Stimulated activated naive CD8-positive, alpha-beta T cell treated with anti-CD3 and anti-CD28 coated beads, Interleukin-15, Interleukin-2, amounts not matched to agents 100 U/mL and 50 U/mL, for 24 hours (primary cell): ENCODE measurements around the gene KDM2B.
"Not testable (repeated sequence)": the region's sequence is repeated elsewhere in the genome, so short reads cannot be mapped to it uniquely, and the experiment has no call there.

Experiments
- ATAC-seq: fragments of 150-1000 bp; cut with Tn5 transposase; one replicate; pipeline ENCODE4 v1.10.0; 2021
- DNase-seq: peaks from one replicate; pipeline ENCODE4 v3.0.0; 2021

Gene KDM2B

DNA sequence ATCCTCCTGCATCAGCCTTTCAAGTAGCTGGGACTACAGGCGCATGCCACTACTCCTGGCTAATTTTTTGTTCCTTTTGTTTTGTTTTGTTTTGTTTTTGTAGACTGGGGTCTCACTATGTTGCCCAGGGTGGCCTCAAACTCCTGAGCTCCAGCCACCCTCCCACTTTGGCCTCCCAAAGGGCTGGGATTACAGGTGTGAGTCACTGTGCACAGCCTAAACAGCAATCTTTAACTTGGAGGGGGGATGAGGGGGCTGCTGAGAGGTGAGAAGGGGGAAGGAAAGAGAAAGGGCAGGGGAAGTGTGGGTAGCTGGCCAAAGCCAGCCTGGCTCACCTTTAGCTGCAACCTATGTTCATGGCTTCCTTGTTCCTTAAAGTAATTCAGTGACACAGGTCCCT, 77.4 kb downstream of the KDM2B start:
- no peak for DNase-seq
- no peak for ATAC-seq

DNA sequence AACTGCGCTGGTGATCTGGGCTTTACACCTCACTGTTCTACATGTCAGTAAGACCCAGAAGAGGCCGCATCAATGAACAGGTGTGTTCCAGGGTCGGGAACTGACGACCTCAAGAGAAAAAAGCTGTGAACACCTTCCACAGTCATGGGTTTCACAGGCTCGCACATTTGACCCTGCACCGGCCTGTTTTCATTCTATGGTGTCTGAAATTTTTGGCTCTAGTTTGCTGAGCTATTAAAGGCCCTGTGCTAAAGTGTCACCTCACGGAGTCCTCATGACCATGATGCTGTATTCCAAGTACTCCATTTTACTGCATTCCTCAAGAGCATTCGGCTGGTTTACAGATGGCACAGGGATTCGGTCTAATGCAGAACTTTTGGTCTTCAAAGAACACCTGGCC, 78.9 kb downstream of the KDM2B start:
- ATAC-seq: no peak
- DNase-seq: no peak

DNA sequence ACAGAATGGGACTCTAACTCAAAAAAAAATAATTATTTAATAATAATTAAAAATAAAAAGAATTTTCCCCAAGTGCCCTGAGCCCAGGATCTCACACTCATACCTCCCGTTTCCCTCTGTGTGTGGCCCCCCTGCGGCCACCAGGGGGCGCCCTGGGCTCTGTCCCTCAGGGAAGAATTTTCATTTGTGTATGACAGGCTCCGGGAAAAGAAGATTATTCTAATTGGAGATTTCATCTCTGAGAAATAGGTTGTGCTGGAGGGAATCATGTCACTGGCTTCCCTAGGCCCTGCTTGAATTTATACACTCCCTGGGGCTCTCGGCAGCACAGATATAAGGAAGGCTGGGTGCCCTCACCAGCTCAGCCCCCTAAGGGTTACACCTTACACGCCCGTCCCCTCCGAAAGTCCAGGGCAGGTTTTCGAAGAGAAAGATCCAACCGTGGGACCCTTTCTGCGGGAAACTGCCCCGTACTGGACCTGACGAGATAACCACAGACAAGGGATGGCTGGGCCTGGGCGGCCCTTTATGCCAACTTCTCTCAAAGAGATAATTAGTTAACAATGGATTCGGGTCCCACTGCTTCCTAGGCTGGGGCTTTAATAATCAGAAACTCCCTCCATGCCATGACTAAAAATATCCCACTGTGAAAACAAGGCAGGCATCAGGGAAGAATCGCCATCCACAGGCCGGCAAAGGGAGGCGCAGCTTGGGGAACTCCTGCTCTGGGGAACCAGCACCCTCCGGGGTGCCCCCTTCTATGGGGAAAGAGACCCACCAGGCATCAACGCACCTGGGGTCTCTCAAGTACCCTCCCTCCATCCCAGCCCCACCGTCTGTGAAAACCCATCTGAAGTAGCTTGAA, 80.7 kb downstream of the KDM2B start:
- ATAC-seq: peak; percentile 72
- DNase-seq: peak; percentile 82

DNA sequence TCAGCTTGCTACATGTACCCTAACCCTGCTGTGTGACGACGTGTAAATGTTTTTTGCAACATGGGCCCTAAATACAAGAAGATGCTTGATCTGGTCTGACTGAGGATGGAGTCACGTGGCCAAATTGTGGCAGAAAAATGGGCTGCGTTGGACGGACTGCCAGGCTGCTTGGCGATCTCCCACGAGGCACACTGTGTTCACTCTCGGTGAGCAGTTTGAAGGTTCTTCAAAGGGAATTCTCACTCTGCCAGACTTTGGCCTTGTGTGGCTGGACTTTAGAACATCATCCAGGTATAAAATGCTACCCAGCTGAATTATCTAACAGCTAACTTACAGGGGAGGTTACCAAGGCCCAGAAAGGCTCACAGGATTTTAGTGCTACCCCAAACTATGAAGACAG, 85.1 kb downstream of the KDM2B start:
- ATAC-seq (no peak), DNase-seq (no peak)

DNA sequence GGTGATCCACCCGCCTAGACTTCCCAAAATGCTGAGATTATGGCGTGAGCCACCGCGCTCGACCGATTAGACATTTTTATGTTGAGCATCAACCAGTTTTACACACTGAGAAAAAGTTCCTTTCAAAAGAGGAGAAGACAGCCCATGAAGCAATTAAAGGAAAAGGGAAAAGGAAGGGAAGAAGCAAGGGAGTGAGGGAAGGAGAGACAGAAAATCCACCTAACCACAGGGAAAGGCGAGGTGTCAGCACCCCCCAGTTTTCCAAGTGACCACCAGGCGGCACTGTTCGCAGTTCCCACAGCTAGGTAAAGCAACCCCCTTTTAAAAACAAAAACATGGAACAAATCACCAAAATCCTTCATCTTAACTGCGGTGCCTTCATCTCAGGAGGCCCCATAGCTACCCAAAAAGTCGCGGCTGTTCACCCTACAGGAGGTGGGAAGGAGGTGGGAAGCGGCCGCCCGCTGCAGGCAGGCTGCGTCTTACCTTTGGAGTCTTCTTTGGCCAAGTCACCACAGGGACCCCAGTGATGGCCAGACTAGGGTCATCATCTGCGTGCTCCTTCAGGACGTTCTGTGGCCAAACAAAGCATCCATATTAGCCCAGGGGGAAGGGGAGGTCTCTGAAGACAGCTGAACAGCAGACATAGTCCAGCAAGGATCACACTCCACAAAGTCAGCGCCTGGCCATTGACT, 86.6 kb downstream of the KDM2B start:
- ATAC-seq (peak; percentile 46), DNase-seq (peak; percentile 74)

DNA sequence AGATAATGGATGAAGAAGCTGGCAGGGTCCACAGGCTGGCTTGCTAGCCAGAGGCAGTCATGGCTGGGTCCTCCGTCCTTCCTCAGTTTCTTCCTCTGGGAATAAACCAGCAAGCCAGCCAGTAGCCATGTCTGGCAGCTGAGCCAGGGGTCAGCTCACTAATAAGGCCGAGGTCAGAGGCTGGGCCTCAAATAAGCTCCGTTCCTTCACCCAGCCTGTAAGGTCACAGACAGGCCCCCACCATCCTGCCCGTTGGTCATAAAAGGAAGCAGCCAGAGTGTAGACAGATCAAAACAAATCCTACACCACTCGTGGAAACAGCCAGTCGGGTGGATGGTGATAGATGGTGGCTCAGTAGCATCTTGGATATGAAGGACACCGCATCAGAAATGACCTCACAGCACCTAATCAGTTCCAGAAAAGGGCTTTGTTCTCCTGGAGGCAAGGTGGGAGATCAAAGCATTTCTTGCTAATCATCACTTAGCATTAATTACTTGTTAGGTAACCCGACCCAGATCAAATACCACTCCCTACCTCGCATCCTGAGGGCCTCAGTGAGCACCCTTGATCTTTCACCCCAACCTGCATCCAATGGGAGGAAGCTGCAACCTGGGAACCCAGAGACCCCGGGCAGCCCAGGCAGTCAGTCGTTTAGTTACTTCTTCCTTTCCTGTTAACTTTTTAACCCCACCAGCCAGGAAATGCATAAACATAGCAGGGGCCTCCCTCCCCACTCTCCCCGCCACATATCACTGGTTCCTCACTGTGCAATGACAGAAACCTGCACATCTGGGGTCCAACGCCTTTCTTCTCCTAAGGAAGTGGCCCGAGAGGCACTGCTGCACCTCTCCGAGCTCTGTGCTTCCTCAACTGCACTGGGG, 90.2 kb downstream of the KDM2B start:
- ATAC-seq: no peak
- no peak for DNase-seq

DNA sequence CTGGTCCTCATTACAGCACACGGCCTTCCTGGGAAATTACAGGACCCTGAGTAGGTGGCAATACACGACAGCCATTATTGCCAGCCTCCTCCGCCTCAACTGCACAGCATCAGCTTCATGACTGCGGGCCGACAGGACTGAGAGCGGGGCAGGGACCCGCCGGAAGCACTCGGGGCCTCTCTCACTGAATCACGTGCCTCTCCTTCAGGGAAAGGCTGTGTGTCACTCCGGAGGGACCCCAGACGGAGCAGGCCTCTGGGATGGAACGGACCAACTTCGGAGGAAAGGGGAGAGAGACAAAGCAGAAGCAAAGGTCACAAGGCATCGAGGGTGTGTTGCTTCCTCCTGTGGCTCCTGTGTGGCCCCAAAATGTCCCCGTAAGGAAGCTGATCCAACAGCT, 90.9 kb downstream of the KDM2B start:
- ATAC-seq: no peak
- DNase-seq: no peak

DNA sequence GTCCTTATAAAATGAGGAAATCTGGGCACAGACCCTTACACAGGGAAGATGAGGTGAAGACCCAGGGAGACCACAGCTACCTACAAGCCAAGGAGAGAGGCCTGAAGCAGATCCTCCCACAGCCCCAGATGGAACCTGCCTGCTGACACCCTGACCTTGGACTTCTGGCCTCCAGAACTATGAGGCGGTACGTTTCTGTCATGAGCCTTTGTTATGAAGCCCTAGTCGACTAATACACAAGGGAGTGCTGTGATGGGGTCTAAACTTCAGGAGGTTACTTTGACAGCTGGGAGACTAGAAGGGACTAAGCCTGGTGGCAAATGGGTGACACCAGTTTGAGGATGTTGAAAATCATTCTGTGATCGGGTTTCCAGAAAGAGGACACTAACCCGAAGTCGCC, 95.9 kb downstream of the KDM2B start:
- DNase-seq: no peak
- no peak for ATAC-seq

DNA sequence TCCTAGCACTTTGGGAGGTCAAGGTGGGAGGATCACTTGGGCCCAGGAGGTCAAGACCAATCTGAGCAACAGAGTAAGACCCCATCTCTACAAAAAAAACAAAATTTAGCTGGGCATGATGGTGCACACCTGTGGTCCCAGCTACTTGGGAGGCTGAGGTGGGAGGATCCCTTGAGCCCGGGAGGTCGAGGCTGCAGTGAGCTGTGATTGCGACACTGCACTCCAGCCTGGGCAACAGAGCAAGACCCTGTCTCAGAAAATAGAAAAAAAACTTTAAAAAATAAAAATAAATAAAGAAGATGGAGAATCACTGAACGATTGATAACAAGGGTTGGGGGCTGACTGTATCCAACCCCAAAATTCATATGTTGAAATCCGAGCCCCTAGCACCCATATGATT, 96.3 kb downstream of the KDM2B start:
- DNase-seq: not testable (repeated sequence)

DNA sequence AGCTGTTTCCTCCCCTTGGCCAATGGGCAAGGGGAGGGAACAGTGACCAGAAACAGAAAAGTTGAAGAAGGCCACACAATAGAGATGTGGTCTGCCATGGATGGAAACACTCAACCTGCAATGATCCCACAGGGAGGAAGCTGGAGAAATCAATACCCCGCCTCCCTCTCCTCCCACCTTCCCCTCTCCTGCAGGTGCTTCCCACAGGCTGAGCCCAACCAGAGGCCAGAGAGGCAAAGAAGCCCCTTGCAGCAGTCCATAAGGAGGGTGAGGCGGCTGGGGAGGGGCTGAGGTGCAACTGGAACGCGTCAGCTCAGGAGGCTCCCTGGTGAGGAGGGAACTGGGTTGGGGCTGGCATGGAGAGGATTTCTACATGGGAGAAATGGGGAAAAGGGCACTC, 96.9 kb downstream of the KDM2B start:
- DNase-seq (no peak), ATAC-seq (no peak)

More for the DNA sequence above, 96.3 kb downstream of the KDM2B start:
- not testable (repeated sequence) for ATAC-seq

DNA sequence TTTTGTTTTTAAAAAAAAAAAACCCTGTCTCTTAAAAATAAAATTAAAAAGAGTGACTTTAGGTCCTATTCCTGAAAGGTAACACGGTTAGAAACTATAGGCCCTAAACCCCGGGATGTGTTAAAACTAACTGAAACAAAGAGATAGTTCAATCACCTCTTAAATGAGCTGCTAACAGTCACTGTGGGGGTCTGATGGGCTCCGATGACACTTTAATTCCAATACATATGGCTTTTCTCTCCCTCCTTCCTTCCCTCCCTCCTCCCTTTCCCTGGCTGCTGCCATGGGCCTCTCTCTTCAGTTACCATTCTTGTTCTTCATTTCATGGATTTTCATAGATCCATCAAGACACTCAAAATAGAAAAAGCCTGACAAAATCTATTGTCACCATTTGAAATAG, 104.3 kb downstream of the KDM2B start:
- no peak for DNase-seq
- ATAC-seq: no peak

DNA sequence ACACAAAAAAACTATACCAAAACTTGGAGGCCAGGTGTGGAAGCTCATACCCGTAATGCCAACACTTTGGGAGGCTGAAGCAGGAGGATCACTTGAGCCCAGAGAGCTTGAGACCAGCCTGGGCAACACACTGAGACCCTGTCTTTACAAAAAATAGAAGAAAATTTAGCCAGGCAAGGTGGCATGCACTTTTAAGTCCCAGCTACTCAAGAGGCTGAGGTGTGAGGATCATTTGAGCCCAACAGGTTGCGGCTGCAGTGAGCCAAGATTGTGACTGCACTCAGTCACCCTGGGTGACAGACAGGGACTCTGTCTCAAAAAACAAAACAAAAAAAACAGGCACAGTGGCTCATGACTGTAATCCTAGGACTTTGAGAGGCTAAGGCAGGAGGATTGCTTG, 105.5 kb downstream of the KDM2B start:
- DNase-seq: no peak
- ATAC-seq: no peak

DNA sequence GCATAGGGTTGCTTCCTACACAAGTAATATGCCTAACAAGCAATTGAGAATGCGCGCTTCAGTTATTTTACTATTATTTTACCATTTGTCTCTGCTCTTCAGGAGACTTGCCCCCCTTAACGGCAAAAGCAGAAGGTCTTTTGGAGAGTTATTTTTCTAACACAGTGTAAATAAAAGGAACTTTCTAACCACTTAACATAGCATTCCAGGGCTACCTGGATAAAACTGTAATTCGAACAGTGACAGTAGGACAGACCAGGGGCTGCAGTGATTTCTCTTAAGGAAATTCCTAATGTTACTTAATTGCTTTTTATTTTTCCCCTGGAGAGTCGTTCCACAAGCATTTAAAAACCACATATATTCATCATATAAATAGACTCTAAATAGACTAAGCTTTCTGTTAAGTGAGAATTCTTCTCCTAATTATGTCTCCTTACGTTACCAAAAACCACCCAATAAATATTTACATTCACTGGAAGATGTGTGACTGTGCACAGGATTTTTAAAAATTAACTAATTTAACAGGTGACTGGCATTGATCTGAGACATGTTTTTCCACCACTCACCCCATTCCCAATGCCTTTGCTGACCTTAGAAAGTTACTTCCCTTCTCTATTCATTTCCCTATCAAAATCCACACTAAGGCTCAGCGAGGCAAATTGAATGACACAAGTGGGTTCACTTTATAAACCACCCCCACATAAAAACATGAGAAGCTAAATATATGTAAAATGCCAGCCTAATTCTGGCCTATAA, 108.5 kb downstream of the KDM2B start:
- no peak for ATAC-seq

DNA sequence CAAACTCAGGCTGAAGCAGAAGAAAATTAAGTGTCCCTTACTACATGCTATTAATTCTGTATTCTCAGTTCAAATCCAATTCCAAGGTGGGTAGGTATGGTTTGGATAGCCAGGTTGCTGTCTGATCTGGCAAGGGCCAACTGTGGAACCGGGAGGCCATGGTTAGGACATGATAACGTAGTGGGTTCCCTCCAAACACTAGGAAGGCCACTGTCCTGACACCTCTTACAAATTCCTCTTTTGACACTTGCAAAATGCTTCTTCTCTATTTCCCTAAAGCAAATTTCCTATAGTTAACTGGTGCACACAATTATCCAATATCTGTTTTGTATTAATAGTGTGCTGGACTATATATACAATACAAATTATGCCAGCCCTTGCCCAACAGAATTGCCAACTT, 110.1 kb downstream of the KDM2B start:
- DNase-seq: no peak
- no peak for ATAC-seq

More for the DNA sequence above, 108.5 kb downstream of the KDM2B start:
- DNase-seq: no peak

DNA sequence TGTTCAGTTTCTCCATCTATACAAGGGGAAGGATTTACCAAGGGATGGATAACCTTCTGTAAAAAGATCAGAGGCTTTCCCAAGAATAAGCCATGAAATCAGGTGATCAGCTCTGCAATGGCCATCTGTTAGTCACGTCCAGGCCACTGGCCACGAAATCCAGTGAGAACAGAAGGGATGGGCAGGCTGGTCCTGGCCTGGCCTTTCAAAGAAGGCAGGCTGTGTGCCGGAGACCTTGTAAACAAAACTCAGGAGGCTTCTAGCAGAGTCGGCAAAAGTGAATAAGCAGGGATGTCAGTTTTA, 112.4 kb downstream of the KDM2B start:
- ATAC-seq (no peak), DNase-seq (no peak)

DNA sequence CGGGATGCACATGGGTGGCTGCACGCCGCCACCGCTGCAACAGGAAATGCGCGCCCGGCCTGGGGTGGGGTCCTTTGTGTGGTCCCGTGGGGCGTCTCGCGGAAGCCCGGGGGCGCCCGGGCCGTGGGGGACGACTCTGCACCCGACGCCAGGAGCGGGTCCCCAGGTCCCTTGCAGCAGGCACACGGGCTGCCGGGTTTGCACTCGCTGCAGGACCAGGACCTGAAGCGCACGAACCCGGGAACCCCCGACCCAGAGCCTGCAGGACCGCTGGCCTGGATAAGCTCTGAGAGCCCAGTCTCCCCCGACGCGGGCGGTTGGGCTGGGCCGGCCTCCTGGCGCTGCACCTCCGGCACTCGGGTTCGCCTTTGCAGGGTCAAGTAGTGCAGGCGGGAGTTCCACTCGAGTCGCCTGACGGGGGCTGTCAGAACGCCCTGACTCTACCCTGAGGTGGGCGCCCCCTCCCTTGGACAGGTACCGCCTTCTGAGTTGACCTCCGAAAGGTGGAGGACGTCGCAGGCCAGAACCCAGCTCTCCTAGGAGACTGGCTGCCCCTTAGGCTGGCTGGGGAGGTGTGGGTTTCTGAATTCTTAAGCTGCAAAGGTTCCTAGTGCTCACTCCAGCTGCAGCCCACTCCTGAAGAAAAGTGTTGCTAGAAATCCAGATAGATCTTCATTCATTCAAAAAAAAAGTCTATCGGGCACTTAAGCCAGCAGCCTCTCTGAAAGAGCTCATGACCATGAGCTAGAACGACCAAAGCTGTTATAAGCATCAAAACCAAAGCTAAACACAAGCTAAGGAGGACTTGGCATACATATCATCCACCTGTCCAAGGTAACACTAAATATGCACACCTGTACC, 113.0 kb downstream of the KDM2B start:
- ATAC-seq: no peak
- DNase-seq: no peak

DNA sequence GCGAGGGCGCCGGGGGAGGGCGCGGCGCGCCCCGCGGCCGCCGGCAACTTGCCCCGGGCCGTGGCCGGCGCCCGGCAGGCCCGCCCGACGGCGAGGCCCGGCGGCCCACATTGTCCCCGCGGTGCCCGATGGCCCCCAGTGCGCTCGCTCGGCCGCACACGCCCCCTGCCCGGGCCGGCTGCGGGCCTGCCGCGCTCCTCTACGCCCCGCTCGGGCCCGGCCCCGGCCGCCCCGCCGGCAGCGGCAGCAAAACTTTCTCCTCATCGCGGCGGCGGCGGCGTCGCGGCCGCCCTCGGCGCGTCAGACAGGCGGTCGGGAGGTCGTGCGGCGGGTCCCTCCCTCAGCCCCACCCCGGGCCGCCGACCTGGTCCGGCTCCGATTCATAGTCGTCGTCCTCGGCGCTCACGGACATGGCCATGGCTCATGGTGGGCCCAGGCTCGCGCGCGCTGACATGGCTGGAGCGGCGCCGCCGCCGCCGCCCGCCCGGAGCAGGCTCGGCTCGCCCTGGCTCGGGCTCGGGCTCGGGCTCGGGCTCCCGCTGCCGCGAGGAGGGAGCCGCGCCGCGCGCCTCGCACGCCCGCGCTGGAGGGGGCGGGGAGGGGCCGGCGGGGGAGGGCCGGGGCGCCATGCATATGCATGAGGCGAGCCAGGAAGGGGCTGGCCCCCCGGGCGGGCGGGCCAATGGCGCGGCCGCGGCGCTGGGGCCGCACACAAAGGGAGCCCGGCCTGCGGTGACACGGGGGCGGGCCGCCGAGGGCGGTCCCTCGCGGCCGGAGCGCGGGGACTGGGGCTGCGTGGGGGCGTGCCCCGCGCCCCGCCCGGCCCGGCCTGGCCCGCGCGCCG, 113.8 kb downstream of the KDM2B start:
- DNase-seq (peak; percentile 91), ATAC-seq (peak; percentile 95)

DNA sequence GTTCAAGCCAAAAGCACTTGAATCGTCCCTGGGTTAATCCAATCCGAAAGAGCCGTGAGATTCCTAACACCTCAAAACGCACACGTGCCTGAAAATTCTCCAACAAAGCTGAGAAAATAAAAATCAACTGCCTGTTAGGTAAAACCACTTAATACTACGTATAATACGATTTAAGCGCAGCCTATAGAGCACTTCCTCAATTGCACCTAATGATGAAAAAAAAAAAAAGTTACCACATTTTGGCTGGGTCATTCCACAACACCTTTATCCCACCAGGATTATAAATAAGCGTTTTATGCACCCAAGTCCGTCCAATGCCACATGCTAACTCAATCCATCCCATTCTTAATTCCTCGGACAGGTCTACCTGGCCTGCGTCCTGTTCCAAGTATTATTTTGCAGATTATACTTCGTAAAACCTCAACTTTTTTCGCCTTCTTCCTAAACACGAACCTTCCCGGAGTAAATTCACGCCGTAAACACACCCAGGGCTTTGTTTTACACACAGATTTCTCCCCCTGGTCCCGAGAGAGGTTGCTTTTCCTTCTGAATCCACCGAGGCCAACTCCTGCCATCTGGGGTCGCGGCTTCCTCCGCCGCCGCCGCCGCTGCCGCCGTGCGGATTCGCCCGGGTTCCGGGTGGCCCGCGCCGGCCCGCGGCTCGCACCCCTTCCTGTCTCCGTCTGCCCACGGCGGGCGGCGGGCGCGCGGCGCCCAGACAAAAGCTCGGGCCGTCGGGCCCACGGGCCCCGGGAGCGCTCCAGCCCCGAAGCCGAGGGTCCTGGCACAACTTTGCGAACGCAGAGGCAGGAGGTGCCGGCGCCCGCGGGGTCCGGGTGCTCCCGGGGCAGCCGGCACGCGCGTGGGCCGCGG, 114.7 kb downstream of the KDM2B start:
- ATAC-seq (peak; percentile 1), DNase-seq (peak; percentile 58)

DNA sequence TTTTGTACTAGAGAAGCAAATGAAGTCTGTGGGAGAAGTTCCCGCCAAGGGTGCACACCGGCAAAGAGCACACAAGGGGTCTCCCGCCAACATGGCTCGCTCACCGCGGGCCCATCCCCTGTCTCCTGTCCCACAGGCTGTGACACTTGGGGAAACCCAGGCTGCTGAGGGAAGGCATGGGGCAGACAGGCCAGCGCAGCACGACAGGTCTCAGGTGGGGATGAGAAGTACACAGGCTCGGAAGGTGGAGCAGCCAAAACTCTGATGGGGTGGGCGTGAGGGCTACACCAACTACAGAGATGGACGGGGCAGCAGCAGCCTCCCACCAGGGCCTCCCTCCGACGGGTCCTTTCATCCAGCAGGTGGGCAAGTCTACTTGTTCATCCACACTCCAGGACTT, 116.5 kb downstream of the KDM2B start:
- DNase-seq: no peak

More for the DNA sequence above, 116.5 kb downstream of the KDM2B start:
- ATAC-seq: no peak
